DMS 273 treated with DMSO at 0.1 percent for 48 hours (cell line): ENCODE measurements around the gene SMLR1.
"Not testable (repeated sequence)": the region's sequence is repeated elsewhere in the genome, so short reads cannot be mapped to it uniquely, and the experiment has no call there.

Source experiments
- DNase-seq: peaks from one replicate; lab custom pipeline; 2025; lab: John Stamatoyannopoulos, UW

SMLR1 gene

DNA sequence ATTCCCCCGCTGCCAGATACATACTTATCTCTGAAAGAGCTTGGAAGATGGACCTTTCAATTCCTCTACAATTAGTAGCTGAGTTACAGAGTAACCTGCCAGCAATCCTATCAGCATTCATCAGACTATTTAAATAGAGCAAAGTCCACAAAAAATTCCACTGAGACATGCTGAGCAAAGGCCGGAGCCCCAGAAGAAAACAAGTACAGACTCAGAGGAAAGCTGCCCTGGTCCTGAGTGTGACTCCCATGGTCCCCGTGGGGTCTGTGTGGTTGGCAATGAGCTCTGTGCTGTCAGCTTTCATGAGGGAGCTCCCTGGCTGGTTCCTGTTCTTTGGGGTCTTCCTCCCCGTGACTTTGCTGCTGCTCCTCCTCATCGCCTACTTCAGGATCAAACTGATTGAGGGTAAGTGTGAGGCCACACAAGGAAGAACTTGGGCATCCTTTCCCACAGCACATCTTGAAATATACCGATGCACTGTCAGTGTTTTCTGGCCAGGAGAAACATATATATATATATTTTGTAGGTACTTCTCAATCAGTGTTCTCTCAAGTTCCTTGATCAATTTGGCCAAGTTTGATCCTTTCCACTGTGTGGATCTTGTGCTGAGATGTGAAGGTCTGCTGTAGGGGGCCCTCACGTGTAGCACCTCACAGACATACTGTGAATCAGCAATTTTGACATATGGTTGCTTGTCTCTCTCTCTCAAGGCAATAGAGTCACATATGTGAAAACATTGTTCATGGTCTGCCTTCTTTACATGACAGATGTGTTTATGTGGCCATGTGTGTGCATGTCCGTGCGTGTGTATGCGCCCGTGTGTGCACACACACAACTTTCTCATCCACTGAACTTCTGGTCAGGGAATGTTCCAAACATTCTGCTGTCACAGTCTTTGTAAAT is at the start of gene SMLR1:
SMLR1 (plus strand) TSS at position 160 of the 903 bp plus-strand sequence; CDS start at position 168, 8 bp downstream.
- DNase-seq: no peak

DNA sequence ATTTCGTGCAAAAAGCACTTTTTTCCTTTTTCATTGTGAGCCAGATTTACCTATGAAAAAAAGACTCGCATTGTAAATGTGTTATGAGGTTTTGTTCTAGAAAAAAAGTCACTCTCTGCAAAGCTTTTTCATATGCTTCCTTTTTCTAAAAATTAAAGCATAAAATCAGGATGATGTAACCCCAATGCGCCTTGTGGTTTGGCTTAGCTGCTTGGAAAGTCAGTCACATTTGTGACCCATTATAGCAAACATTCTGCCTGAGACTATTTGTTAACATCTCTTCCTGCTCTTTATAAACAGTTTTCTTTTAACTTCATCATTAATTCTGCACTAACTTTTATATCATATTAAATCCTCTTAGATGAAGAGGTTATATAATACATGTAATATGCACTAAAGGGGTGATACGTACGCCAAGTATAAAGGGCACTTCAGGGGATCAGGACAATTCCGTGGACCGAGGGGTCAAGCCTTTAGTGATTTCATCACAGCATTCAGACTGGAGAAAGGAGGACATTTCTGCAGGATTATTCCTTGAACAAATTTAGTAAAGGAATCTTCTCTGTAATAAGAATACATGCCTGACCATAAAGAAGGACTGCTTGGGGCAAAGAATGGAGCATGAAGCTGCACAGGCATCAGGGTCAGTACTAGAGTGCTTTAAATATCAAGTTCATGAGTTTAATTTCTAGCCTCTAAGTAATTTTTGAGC is 48.1 kb upstream of the SMLR1 start:
- DNase-seq: no peak

DNA sequence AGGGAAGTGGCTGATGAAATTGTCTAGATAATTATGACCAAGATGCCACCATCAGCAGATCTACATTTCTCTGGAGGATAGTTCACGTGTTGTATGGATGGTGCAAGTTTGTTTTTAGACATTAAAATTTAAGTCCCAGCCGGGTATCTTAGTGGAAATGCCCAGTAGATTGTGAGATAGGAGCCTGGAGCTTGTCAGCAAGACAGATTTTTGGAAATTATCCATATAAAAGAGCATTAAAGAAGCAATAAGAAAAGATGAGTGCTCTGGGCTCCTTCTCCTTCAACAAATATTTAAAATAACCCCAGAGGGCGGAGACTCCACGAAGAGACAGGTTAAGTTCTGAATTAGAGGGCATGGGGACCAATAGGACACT is 47.6 kb upstream of the SMLR1 start:
- no peak for DNase-seq

DNA sequence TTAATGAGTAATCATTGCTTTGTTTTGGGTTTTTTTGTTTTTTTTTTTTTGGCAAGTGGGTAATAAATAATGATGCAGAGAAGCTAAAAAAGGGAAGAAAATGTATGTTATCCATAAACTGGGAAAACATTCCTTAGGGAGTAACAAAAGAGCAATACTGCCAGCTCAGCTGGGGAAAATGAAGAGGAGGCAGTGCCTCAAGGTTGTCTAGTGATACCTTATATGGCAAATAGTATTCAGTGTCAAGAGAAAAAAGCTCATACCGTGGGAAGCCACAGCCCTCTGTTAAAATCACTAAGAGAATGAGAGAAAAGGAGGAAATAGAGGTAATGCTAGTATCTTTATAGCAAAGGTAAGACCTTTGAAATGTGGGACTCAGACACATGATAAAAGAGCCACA is 47.1 kb upstream of the SMLR1 start:
- DNase-seq: no peak

DNA sequence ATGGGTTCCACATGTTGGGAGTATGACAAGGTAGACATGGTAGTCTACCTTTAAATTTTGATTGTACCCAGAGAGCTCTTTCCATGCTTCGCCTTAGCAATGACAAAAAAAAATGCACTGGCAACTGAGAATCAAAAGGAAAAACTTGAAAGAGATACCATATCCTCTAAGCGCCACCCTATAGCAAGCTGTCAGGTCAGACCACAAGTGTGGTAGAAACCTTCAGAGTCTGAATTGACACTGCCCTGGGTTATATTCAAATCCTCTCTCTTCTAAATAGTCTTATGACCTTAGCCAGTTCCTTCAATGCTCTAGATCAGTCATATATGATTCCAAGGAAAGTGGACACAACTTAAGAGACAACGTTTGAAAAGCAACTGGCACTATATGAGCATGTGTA is 45.6 kb upstream of the SMLR1 start:
- DNase-seq: no peak

DNA sequence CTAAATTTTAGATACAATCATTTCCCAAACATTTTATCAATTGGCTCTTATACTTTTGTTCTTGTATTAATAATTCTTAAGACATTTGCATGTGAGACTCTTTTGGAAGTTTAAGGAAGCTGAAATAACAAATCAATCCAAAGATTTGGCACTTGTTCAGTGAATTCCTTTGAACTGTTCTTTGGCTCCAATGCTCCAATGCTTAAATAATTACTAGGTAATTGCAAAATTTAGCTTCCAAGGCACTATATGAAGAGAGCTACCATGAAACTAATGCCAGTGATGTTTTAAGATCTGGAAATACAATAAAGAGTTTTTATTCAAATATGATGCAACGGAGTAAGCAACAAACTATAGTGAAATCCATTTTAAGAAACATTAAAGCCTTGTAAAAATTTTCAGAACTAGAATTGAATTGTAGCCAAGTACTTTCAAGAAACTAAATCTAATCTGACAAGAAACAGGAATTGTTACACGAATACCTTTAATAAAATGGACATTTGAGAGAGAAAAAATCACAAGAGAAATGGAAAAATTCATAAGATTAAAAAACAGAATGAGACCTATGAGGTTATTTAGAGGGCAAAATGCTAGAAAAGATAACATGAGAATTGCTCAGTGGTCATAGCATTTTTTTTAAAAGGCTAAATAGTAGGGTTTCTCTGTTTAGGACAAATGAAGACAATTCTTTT is 43.6 kb upstream of the SMLR1 start:
- DNase-seq: no peak

DNA sequence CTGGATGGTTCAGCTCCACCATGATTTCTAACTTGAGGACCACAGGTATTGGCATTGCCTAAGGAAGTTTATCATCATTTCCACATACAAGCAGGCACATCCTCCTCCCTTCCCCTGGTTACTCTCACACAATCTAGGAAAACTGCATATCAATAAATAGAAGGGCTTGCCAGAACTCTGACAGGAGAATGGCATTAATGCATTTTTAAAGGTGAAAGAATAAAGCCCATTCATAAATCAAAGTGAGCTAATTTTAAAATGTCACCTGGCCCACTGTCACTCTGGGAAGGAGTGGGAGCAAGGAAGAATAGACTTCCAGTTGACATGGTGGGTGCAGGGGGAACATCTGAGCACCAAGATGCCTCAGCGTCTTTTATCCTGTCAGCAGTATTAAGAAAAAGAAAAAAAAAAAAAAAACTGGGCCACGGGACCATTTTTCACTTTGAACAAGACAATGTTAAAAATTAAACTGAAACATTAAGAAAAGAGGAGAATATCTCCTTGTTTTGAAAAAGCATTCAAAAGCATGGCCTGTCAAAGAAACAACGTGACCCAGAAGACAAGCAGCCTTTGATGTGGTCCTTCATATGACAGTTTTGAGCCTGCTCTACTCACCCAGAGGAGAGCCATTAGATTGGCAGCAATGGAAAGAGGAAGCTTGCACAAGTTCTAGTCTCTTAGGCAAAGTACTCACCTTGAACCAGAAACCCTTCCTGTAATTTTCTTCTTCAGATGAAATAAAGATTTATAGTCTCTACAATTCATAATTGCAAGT is 39.3 kb upstream of the SMLR1 start:
- DNase-seq: no peak

DNA sequence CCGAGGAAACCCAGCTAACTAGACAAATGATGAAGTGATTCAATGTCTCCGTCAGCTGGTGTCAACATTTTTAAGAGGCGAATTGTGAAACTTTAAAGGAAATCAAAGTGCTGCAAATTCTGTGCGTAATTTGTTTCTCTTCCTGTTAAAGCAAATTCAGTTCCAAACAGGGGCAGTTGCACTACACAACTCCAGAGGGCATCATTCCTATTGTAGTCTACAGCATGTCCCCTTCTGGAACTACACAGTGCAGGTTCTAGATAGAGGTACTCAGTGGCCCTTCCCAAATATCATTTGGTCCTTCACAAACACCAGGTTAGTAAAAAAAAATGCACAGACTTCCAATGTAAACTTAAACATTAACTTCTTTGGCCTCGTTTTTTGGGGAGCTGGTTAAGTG is 38.3 kb upstream of the SMLR1 start:
- no peak for DNase-seq

DNA sequence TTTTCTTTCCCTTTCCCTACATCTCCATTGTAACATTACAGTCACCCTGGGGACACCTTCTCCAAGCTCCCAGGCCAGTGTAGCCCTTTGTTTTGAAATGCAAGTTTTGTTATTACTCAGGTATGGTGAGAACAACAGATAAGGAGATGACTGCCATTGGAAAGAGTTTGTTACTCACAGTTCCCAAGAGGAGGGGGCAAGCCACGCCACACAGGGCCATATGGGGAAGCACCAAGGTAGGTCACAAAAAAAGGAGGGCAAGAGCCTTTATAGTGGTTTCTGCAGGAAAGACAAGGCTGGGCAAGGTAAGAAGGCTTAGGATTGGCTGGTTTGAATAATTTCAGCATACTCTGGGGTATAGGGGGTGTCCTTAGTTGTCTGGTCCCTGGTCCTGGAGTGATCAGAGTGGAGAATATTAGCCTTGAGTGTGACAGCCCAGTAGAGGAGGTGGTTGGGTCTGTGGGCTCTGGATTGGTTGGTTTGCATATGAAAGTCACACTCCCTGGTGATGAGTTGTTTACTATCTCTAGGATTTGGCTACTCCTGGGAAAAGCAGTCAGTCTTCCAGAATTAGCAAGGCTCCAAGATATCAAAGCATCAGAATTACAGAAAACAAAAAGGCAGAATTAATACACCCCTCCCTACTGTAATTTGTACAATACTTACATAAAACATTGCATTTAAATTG is 33.1 kb upstream of the SMLR1 start:
- no peak for DNase-seq

DNA sequence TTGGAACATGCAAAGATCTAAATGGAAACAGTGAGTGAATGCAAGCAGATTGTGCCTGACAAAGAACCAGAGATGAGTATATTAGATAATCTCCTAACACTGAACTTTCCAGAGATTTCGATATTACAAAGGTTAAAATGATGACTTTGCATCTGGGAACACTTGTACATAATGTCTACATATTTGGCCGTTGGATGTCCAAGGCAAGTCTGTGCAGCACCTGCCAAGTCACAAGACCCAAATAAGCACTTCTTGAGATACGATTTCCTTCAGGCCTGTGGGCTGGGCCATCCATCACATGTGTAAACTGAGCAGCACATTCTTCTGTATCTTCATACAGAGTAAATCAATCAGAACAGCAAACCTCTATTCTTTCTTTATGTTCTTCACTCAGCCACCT is 32.5 kb upstream of the SMLR1 start:
- DNase-seq: no peak

DNA sequence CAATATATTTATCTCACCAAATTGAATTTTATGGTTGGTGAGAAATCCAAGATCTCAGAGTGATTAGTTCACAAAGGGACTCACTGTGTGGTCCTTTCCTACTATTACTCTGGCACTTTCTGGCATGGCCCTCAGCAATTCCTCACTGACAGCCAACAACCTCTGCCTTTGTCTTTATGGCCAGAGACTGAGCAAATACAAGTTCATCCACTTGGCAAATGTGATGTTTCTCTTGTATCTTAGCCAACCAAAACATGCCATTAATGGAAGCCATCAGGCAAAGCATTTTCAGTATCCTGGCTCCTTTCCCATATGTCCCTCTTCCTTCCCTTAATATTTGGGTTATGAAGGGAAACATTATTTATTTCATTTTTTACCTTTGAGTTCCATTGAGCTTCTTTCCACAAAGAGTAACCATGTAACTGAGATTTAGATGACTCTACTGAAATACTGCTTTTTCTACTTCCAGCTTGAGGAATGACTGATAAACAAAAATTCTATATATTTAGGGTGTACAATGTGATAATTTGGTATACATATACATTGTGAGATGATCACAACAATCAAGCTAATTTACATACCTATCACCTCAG is 30.8 kb upstream of the SMLR1 start:
- no peak for DNase-seq

DNA sequence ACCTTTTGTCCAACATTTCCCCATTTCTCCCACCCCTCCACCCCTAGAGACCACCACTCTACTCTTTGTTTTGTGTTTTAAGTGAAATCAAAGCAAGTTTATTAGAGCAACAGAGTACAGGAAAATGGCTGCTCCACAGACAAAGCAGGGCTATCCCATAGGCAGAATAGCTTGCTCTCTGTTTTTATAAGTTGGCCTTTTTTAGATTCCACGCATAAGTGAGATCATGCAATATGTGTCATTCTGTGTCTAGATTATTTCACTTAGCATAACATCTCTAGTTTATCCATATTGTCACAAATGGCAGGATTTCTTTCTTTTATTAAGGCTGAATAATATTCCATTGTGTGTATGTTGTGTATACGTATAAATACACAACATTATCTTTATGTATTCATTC is 30.1 kb upstream of the SMLR1 start:
- DNase-seq: no peak

DNA sequence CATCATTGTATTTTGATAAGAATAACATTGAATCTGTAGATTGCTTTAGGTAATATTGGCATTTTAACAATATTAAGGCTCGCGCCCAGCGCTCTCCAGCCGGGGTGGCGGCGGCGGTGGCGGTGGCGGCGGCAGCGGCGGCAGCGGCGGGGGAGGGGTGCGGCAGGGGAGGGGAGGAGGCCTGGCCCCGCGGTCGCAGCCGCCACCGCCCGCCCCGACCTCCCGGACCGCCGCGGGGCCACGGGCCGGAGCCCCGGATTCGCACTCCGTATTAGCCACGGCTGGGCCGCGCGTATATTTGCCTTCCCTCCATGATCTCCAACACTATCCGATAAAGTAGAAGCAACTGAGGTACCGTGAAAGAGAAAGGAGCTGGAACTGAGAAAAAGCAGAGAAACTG is 25.8 kb upstream of the SMLR1 start:
- not testable (repeated sequence) for DNase-seq

DNA sequence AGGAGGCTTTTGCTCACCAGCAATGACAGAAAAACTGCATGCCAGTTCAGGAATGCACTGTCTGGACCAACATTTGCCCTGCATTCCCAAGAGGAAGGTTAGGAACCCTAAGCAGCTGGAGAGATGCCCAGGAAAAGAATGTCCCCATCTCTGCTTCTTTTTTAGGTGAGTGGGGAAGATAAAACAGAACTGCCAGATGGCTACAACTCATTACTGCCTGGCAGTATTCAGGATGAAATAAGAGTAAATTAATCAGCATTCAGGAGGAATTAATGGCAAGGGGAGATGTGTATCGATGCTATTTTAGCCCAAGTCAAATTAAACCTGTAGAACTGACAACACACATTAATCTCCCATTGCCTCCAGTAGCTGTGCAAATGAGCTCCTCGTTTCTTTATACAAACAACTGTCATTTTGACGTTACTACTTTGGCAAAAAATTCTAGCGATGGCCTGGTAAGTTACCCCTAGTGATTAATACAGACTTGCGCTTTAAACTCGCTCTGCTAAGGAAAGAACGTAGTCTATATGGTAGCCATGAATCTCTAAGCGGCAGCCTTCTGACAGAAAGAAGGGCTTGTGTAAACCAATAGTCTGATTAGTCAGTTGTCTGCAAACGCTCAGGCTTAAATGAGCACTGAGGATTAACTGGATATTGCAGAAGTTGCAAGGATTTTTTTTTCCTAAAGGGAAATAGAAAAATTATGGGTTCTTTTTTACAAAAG is 16.7 kb upstream of the SMLR1 start:
- peak; percentile 25 for DNase-seq

DNA sequence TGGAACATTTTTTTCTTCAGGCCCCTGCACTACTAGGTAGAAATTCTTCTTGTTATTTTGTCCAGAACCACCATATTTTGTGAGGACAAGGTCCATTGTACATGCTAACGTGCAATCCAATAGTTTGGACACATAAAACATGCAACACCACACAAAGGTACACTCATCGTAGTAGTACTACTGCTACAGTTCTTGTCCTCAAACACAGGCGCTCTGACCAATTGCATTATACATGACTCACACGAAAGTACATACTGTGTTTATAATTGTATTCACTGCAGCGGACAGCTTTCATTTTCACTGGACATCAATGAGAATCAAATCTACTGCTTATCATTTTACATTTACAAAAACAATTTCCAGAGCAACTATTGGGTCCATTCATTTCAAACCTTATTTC is 15.3 kb upstream of the SMLR1 start:
- DNase-seq: no peak

DNA sequence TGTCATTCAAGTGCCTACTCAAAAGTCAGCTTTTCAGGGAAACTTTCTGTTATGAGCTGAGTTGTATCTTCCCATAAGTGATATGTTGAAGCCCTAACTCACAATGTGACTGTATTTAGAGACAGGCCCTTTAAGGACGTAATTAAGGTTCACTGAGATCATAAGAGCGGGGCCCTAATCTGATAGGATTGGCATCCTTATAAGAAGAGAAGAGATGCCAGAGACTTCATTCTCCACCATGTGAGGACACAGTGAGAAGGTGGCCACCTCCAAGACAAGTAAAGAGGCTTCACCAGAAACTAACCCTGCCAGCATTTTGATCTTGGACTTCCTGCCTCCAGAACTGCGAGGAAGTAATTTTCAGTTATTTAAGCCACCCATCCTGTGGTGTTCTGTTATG is 12.7 kb upstream of the SMLR1 start:
- no peak for DNase-seq

DNA sequence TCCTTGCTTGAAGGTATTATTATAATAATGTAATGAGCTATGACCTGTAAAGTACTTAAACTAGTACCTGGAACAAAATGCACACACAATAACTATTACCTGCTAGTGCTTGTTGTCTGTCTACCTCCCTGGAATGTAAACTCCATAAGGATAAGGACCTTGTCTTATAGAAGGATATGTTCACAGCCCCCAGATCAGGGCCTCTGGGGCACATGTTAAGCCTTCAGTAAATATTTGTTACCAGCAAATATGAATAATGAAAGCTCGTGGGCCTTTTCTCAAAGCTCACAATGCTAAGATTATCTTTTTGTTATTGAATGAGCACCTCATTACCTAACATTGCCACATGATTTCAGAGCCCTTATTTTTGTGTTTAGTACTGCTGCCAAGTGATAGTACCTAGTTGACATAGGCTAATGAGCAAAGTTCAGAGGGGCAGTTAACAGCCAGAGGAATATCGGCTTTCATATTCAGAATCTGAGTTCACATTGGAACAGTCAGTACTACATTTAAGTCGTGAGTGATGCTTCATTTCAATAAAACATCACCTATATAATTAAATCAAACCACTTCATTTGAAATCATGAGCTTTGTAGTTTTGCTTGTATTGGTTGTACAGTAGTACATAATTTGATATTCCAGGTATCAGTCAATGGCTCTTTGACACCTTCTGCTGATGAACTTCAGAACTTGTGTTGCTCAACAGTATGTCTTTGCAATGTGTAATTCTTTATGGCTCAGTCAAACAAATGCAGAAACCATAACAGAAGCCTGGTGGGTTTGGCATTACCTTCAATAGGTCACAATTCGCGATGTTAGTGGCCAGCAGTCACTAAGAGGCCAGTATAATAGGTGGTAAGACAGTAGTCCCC is 11.8 kb upstream of the SMLR1 start:
- no peak for DNase-seq

DNA sequence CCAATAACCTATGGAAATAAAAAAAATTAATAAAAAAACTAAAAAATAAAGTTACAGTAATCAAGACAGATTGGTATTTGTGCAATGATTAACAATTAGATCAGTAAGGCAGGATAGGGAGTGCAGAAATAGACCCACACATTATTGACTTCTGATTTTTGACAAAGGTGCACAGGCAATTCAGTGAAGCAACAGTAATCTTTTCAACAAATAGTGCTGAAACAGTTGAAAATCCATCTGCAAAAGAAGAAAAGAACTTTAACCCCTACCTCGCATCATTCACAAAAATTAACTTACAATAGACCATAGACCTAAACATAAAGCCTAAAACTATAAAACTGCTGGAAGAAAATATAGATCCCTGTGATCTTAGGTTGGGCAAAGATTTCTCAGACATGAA is 4.5 kb upstream of the SMLR1 start:
- no peak for DNase-seq

DNA sequence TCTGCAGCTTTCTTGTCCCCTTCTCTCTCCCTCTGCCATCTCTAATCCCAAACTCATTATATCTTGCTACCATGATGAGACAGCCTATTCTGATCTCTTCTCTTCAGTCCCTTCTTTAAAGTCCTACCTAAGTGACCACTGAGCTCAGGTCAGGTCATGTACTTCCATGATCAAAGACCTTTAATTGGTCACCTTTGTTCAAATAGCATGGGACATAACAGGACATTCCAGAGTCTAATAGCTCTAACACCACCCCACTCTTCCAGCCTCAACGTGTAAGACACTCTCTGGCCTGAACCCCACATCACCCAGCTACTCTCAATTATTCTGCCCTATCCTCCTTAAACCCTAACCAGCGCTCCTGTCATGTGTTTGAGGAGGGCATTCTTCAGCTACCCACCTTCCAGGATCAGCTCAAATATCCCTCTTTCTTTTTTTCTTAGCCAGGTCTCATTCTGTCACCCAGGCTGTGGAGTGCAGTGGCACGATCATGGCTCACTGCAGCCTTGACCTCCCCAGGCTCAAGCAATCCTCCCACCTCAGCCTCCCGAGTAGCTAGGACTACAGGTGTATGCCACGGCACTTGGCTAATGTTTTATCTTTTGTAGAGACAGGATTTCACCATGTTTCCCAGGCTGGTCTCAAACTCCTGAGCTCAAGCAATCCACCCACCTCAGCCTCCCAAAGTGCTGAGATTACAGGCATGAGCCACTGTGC is 2.1 kb upstream of the SMLR1 start:
- no peak for DNase-seq
